HG03432 (cell line): Measurements from ENCODE around the gene SPAG6.
A peak's percentile ranks its signal among the peaks of the same experiment; 100 is the strongest.
"Not testable (repeated sequence)": the region's sequence is repeated elsewhere in the genome, so short reads cannot be mapped to it uniquely, and the experiment has no call there.

Experiments
- ATAC-seq: cut with Tn5 transposase; IDR thresholded peaks from one replicate; pipeline ENCODE4 v1.9.1; 2021; ENCODE audit warnings: mild to moderate bottlenecking, moderate library complexity; ENCODE audit not compliant: unreplicated experiment

The SPAG6 gene

GRCh38 chr10:22341190-22341925 lies 3.9 kb upstream of the SPAG6 start:
- peak; percentile 23 for ATAC-seq

- ATAC-seq = no peak
Observed at GRCh38 chr10:22341926-22342196, 3.4 kb upstream of the SPAG6 start.

GRCh38 chr10:22342421-22342820 lies 2.9 kb upstream of the SPAG6 start:
- no peak for ATAC-seq

- ATAC-seq = no peak
Observed at GRCh38 chr10:22343731-22344130, 1.6 kb upstream of the SPAG6 start.

GRCh38 chr10:22344249-22344648 lies 1.0 kb upstream of the SPAG6 start:
- ATAC-seq = no peak

GRCh38 chr10:22344781-22345300 lies 455 bp upstream of the SPAG6 start:
- ATAC-seq = no peak

- ATAC-seq = no peak
Observed at GRCh38 chr10:22346096-22346661, 883 bp downstream of the SPAG6 start.

GRCh38 chr10:22349755-22350154 lies 4.5 kb downstream of the SPAG6 start:
- no peak for ATAC-seq

- no peak for ATAC-seq
Observed at GRCh38 chr10:22351131-22351703, 5.9 kb downstream of the SPAG6 start.

GRCh38 chr10:22356324-22356873 lies 11.1 kb downstream of the SPAG6 start:
- ATAC-seq = no peak

GRCh38 chr10:22357770-22358169 lies 12.5 kb downstream of the SPAG6 start:
- ATAC-seq = not testable (repeated sequence)

- ATAC-seq = no peak
Observed at GRCh38 chr10:22363305-22363704, 18.0 kb downstream of the SPAG6 start.

GRCh38 chr10:22364407-22365140 lies 19.3 kb downstream of the SPAG6 start:
- ATAC-seq = no peak

- peak; percentile 67 for ATAC-seq
Observed at GRCh38 chr10:22365233-22365632, 19.9 kb downstream of the SPAG6 start.

- ATAC-seq = no peak
Observed at GRCh38 chr10:22365644-22366434, 20.5 kb downstream of the SPAG6 start.

GRCh38 chr10:22366435-22366703 lies 21.1 kb downstream of the SPAG6 start:
- ATAC-seq = no peak

GRCh38 chr10:22366771-22367170 lies 21.5 kb downstream of the SPAG6 start:
- ATAC-seq = no peak

GRCh38 chr10:22367471-22367870 lies 22.2 kb downstream of the SPAG6 start:
- no peak for ATAC-seq

GRCh38 chr10:22368402-22368801 lies 23.1 kb downstream of the SPAG6 start:
- no peak for ATAC-seq

- ATAC-seq = no peak
Observed at GRCh38 chr10:22368981-22369380, 23.7 kb downstream of the SPAG6 start.
